HG03095 (cell line): ENCODE results near the gene HS3ST4.
"Not testable (repeated sequence)": the region's sequence is repeated elsewhere in the genome, so short reads cannot be mapped to it uniquely, and the experiment has no call there.

Experiments used
- ATAC-seq: cut with Tn5 transposase; IDR thresholded peaks from one replicate; pipeline ENCODE4 v1.9.1; 2021; ENCODE audit warnings: moderate library complexity; ENCODE audit not compliant: unreplicated experiment

The HS3ST4 gene

DNA sequence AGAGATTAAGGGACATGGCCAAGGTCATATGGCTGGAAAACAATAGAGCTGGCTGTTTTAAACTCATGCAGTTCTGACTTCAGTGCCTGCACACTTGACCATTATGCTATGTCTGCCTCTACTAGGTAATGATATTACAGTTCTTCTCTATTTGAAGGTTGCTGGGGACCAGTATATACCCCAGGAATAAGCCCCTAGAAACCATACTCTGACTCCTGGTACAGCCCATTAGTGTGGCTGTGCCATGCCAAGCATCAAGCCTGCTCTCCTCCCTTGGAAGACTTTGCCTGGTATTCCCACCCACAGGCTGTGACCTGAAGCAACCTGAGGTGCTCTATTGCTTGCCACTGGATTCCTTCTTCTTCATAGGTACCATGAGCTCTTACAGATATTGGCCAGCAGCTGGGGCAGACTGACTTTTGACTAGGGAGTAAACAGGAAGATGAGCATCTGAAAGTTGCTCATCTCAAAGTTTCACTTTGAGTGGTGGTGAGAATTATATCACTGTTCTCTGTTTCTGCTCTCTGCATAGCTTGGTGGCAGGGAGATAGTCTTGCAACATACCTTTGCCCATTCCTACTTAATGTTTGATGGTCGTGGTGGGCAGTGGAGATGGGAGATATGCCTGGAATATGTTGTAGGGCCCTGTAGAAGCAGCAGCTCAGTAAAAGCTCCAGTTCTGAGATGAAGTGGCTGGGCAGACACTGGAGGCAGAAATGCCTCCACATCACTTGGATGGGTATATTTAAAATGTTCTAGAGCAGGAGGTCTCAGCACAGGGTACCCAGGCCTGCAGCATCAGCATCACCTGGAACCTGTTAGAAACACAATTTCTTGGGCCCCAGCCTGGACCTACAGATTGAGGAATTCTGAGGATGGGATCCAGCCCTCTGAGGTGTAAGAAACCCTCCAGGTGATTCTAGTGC is 274.7 kb downstream of the HS3ST4 start:
- ATAC-seq, result peak; percentile 76

DNA sequence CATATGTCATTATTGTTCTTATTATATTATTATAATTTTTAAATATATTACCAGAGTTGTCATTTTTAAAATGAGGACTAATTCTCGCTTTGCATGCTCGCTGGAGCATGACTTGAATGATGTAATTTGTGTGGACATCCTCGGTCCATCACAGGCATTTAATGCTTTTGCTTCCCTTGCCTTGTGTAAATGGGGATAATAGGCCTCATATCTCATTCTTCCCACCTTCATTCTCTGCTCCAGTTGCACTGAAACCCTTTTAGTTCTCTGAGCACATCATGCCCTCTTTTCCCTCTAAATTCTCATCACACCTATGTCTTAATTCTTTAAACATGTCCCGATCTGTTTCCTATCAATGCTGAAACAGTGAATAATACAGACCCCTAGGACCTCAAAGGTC is 285.4 kb downstream of the HS3ST4 start:
- ATAC-seq, result no peak

DNA sequence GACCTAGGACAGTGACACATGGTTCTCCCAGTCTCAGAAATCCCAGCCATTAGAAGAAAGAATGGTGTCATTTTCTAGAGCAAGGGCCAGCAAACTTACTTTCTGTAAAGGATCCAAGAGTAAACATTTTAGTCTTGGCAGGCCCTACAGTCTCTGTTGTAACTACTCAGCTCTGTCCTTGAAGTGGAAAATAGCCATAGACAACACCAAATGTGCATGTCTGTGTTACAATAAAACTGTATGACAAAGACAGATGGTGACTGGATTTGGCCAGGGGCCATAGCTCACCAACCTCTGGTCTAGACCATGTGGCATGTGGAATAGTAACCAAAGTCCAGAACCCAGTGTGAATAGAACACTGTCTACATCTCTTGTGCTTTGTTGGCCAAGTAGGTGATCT is 286.5 kb downstream of the HS3ST4 start:
- ATAC-seq, result no peak

DNA sequence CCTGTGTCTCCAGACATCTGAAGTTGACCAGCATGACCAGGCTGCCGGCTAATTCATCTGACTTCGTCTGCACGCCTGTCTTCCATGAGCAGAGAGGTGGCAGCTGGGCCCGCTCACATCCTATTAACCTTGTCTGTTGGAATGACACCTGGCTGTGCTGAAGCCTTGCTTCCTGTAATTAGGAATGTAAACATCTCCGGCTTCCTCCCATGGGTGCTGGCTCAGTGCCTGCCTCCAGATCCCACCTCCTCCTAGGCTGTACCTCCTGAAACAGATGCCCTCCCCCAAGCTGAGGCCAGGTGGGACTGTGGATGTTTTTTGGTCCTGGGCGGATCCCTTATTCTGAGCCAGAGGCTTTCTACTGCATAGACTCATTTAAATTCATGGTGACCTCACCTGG is 296.3 kb downstream of the HS3ST4 start:
- no peak for ATAC-seq

DNA sequence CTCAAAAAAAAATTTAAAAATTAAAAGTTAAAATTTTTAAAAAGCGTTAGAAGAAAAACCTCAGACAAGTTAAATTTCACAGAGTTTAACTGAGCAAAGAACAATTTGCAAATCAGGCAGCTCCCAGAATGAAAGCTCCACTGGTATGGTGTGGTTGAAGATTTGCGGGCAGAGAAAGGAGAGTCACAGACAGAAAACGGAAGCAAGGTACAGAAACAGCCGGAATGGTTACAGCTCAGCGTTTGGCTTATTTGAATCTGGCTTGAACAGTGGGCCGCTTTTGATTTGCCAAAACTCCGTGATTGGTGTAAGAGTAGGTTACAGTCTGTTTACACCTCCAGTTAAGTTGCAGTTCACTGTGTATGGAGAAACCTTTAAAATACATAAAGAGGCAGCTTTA is 297.1 kb downstream of the HS3ST4 start:
- ATAC-seq, result no peak

DNA sequence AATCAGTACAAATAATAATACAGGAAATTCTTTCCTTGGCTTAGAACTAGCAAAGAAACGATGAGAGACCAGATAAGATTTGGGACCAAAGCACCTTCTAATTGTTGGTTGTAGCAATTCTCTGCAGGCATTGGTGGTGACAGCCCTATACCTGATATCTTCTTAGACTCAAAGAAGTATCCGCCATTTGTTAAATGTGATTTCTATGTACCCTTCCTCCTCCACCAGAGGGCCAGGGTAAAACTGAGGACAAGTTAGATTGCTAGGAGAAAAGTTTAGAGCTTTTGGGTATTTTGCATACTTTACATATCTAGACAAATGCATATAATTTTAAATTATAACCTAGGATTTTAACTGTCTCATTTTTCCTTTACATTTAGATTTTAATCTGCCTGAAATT is 304.3 kb downstream of the HS3ST4 start:
- ATAC-seq, result no peak

DNA sequence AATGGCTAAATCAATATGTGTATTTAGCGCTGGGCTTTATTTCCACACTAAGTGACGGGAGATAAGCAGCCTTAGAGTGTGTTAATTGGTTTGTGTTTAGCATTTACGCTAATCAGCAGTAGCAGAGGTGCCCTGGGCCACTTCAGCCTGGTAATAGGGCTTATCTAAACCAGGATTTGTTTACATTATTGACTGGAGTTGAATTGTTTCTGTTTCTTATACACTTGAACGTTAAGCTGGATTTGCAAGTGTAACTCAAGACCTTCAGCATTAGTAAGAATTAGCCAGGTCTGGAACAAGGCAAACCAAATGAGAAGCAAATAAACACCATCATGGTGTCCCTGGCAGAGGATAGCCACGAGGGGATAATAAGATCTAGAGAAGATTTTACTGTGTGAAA is 313.6 kb downstream of the HS3ST4 start:
- no peak for ATAC-seq

DNA sequence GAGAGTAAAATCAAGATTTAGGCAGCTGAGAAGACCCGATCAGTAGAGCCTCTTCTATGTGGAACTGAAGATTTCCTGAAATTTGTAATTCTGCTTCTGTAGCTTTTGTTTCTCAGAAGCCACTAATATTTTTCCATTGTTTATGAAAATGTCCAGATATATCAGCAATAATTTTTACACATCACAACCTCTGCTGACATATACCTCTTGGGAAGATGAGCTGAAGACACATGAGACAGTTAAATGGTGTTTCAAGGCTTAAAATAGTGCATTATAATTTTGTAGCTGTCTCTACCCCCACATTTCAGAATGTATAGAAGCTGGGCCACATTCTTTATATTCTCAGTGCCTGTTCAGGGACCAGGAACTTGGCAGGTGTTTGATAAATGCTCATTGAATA is 320.6 kb downstream of the HS3ST4 start:
- no peak for ATAC-seq

DNA sequence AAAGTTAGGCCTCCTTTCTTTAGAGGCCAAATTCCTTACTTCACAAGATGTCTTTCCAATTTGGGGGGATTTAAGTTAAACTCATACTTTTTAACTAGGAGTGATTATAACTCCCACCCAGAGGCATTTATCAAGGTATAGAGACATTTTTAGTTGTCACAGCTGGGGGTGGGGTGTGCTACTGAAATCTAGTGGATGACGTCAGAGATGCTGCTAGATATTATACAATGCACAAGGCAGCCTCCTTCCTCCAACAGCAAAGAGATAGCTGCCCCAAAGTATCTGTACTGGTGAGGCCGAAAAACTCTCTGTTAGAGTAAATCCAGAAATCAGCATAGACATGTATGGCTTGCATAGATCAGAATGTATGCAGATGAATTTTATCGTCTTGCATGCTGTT is 324.0 kb downstream of the HS3ST4 start:
- no peak for ATAC-seq

DNA sequence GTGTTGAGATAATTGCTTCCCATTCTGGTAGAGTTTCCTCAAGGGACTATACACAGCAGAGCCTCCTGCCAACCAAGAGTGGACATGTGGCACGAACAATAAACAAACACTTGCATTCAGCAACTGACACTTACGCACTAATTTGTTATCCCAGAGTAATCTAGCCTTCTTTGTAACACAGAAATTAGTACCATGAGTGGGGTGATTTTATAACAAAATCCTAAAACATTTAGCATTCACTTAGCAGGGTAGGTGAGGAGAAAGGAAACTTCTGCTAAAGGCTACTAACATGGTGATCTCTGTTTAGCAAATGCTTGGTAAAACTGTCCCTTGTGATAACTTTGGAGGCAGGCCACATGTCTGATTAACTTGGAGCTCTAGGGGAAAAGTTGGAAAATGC is 325.2 kb downstream of the HS3ST4 start:
- ATAC-seq, result no peak

DNA sequence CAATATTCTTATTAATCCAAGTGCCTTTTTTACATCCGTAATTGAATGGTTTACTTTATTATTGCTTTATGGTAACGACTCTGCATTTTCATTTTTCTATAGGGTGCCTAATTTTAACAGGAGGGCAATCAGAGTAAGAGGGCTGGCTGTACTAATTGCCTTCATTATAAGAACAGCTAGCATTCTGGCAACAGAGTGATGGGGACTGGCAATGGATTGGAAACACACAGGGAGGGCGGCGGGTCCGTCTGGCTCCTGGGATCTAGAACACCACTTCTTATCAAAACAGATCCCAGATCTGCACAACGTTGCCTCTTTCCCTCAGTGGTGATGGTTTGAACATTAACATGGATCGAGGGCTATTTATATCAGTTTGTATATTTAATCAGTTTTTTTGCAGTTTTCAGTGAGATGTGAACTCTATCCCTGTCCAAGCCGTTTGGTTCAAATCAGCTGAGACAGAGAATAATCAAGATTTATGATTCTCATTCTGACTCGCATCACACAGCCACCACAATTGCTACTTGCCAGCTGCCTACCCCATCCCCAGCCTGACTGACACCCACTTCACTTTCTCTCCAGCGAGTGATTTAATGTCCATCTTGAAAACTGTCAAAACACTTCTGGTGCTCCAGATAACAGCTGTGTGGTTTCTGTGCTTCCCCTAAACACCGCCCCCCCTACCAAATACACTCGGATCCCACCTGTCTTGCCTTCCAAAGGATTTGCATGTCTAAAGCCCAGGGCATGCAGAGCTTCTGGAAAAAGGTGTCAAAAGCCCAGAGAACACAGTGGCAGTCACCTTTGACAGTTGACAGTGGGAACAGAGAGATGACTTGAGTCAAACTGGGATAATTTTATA is 327.9 kb downstream of the HS3ST4 start:
- no peak for ATAC-seq

DNA sequence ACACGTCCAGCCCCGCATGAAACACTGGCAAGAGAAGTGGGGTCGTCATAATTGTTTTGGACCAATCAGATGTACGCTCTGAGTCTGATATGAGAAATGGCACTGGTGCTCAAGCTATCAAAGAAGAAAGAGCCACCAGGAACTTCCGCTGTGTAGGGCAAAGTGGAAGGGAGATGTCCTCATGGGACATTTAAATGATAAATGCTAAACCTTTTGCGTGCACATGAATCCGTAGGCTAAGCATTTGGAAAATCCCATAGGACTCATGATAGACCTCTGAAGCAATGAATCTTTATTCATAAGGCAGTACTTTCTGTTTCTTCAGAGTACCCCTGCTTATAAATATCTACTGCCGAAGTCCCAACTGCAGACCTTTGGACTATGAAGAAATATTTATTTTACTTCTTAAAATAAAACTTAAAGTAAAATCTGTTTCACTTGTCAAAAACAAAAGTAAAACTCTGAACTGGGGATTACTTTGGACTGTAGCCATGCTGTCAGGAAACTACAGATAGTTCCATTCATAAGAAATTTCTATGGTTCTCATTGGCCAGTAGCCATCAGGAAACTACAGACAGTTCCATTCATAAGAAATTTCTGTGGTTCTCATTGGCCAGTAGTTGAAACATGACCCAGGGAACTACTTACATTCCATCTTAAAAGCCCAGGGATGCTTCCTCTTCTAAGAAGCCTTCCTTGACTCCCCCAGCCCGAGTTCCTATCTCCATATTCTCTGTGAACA is 335.1 kb downstream of the HS3ST4 start:
- no peak for ATAC-seq

DNA sequence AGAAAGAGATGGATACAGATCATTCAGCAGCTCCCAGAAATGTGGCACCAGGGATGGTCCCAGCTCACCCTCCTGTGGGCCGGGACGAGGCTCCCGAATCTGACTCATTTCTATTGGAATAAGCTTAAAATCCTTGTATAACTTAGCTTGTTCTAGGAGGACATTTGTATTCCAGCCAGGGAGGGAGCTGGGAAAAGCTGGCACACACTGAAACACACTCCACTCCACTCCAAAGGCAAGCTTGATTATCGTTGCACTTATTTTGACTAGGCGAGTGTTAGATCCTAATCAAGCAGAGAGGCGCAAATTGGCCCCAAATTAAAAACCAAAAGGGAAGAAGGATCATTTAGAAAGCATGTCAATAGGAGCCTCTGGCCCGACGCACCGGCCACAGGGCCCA is 339.5 kb downstream of the HS3ST4 start:
- ATAC-seq, result no peak

DNA sequence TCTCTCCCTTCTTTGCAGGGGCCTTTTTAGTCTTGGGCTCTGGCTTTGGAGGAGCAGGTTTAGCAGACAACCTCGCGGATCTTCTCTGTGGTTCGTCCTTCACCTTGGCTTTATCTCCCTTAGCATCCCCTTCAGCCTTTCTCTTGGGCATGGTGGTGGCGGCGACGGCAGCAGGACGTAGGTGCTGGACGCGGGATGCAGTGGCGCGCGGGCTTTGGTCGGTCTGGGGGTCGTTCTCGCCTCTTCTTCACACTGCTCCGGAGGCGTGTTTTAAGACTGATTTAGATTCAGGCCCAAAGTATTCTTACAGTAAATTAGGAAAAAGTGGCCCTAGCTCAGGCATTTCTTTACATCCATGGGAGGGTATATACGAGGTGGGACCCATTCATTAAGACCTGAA is 340.9 kb downstream of the HS3ST4 start:
- not testable (repeated sequence) for ATAC-seq

DNA sequence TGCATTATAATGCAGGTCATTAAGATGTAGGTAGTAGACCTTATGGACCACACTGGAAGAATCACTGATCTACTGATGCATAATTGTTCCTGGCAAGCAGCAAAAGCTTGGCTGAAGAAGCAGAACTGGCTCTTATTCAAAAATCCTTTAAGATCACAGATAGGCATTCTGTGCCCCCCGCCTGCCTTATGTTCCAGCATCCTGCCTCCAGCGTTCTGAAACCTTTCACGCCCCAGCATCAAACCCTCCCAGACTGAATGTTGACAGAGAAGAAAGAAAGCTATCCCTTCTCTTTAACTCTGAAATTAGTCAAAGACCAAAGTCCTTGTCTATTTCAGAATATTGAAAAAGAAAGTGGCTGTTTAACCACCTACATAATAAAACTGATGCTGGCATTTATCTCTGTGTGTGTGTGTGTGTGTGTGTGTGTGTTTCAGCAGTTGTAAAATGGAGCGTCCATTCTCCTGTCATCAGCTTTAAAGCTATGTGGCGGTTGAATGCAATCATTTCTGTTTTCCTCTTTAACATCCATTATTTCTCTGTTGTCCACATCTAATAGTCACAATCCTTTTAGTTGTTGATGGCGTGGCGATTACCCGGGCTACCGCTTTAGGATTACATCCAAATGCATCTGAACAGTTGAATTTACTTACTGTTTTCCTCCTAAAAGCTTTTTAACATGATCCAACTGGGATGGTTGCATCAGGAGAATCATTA is 350.4 kb downstream of the HS3ST4 start:
- no peak for ATAC-seq

DNA sequence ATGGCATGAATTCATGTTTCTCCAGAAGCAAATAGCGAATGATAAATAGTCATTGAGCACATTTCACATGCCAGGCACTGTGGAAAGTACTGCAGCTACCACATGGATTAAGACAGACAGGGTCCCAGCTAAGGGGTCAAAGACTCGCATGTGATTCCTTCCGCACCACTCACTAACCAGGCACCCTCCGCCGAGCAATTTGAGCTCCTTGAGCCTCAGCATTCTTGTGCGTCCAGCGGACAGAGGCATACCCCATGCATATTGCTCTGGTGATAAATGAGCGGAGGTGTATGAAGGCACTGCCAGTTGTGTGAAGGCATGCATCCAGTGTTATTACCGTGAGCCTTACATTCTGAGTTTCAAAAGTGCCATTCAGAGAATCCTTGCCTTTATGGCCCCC is 358.7 kb downstream of the HS3ST4 start:
- ATAC-seq, result no peak

DNA sequence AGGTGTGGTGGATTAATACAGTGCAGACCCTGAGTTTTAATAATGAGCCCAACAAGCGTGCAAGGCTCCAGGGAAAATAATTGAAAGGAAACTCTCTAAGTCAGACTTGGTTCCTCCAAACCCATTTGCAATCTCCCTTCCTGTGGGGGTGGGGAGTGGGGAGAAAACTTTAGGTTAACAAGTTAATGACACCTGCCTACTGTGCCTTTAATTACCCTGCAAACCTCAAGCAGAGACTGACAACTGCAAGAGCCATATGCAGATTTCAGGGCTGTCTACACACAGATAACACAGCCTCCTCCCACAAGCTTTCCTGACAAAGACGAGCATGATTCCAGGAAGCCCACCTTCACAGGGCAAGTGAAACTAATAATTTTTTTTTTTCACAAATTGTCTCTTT is 359.3 kb downstream of the HS3ST4 start:
- no peak for ATAC-seq

DNA sequence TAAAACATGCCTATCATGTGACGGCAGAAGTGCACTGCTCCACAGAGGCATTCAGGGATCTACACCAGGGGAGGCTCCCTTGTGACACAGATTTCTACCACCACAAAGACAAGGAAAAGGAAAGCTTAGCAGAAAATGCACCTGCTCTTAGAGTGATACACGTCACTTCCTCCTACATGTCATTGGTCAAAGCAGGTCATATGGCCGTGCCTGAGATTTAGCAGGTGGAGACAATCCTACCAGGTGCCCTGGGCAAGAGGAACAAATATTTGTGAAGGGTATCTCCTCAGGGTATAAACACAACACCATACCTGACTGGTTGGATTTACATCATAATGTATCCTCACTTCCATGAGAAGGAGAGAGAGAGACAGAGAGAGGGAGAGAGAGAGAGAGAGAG is 362.1 kb downstream of the HS3ST4 start:
- ATAC-seq, result no peak

DNA sequence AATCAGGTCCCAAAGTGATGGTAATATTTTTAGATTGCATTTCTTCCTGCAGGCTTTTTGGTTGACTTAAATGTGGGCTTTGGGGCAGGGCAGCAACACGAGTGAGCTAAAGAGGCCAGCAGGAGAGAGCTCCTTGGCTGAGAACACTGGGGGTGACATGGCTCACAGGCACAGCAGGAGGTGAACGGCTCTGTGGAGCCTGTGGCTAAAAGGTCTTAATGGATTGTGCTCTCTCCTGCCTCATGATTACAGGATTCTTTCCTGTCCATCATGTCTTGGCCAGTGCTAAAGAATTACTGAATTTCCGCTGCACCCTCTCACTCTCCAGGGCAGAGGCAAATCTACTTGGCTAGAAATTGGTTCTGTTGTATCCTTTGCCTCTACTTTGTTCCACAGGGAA is 366.6 kb downstream of the HS3ST4 start:
- no peak for ATAC-seq

DNA sequence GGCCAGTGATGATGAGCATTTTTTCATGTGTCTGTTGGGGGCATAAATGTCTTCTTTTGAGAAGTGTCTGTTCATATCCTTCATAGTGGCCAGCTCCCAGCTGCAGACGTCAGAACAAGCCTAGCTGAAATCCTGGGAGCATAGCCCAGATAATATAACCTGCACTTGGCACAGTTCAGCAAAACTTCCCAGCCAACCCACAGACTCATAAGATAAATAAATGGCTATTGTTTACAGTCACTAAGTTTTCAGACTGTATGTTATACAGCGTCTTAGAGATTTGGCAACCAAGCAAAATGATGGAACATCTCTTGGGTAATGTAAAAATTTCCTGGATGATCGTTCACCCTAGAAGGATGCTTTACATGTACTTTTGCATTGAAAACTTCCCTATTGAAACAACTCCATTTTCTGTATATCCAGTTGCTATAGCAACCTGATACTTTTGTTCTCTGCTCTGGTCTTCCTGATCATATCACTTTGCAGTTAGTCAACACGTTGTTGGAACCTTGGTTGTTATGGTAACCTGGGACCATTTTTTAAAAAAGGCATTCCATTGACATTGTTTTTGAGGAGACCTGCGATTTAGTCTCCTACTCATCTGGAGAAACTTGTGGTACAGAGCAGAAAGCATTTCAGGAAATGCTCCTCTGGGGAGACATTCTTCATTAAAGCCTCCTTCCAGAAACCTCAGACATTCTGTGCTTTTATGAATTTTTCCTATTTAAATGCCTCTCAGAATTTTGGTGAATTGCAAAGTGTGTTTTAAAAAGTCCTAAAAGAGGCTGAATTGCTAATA is 378.7 kb downstream of the HS3ST4 start:
- ATAC-seq, result no peak
